Astrocyte (in vitro differentiated cells and primary cell): Measurements from ENCODE around the gene THUMPD2.

ENCODE experiments used
- EZH2 ChIP-seq: IDR thresholded peaks from 2 replicates; pipeline ENCODE4 v1.6.1; 2012; ENCODE audit warnings: mild to moderate bottlenecking, low read length, inconsistent platforms; ENCODE audit not compliant: insufficient read depth
- TF ChIP-seq, protein P1 (sequence below): IDR thresholded peaks from 2 replicates; pipeline ENCODE4 v1.5.1; 2011; ENCODE audit warnings: low read depth, mild to moderate bottlenecking, inconsistent platforms, low read length, moderate library complexity; ENCODE audit not compliant: insufficient read depth

DNA sequence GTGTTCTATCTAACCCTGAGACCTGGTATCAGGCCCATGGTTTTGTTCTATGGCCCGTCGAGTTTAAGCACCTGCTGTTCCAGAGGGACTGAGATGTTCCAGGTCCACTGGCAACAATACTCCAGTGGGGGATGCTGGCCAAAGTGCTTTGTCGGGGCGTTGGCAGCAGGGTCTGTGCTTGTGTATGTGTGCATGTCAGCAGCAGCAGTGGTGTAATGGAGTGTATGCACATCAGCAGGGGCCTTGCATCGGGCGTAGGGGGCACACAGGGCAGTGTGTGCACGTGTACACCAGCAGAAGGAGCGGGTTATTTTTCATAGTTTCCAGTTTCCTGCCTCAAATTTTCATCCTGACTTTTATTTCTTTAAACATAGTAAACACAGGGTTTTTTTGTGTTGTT is 37.8 kb upstream of the THUMPD2 start:
- TF ChIP-seq, protein P1, sequence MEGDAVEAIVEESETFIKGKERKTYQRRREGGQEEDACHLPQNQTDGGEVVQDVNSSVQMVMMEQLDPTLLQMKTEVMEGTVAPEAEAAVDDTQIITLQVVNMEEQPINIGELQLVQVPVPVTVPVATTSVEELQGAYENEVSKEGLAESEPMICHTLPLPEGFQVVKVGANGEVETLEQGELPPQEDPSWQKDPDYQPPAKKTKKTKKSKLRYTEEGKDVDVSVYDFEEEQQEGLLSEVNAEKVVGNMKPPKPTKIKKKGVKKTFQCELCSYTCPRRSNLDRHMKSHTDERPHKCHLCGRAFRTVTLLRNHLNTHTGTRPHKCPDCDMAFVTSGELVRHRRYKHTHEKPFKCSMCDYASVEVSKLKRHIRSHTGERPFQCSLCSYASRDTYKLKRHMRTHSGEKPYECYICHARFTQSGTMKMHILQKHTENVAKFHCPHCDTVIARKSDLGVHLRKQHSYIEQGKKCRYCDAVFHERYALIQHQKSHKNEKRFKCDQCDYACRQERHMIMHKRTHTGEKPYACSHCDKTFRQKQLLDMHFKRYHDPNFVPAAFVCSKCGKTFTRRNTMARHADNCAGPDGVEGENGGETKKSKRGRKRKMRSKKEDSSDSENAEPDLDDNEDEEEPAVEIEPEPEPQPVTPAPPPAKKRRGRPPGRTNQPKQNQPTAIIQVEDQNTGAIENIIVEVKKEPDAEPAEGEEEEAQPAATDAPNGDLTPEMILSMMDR, result no peak
- no peak for TF ChIP-seq EZH2
